Prostate gland (tissue), 2 donors: Measurements from ENCODE around the gene CGB3.
"Not testable (repeated sequence)": the region's sequence is repeated elsewhere in the genome, so short reads cannot be mapped to it uniquely, and the experiment has no call there.

Experiments
- CTCF ChIP-seq, 4 experiments: fragments of 200-600 bp in 2 of 4; fragments of 450-650 bp in 2 of 4; sonication (generic) in 2 of 4; IDR thresholded peaks; 1 replicate in 3 of 4; 2 replicates in 1 of 4; pipeline ENCODE4 v1.5.1; 2016 to 2019; ENCODE audit warnings: antibody characterized with exemption in 4 of 4, mild to moderate bottlenecking in 2 of 4, moderate library complexity in 2 of 4
- POLR2A ChIP-seq: fragments of 450-650 bp; IDR thresholded peaks from one replicate; pipeline ENCODE4 v1.6.1; 2016; ENCODE audit warnings: antibody characterized with exemption, mild to moderate bottlenecking
- POLR2AphosphoS5 ChIP-seq: sonication (generic); formaldehyde crosslinking; IDR thresholded peaks from one replicate; pipeline ENCODE4 v1.6.1; 2017; ENCODE audit warnings: antibody characterized with exemption

GRCh38 chr19:49049011-49049410 is 24.9 kb upstream of the CGB3 start, which contains the start of gene CGB8:
- TF ChIP-seq CTCF (IDR thresholded peaks at IDR 0.05); POLR2A; POLR2AphosphoS5: not testable (repeated sequence)
